GM10266 (cell line): ENCODE results near the gene TINAGL1.
A peak's percentile ranks its signal among the peaks of the same experiment; 100 is the strongest.

ENCODE experiments used
- DNase-seq: peaks from one replicate; pipeline ENCODE4 v3.0.0; 2012; ENCODE audit errors: extremely low spot score
- CTCF ChIP-seq: IDR thresholded peaks from 2 replicates; pipeline ENCODE4 v1.5.1; 2012; ENCODE audit warnings: mild to moderate bottlenecking, low read depth; ENCODE audit not compliant: control insufficient read depth, insufficient read depth; ENCODE audit errors: missing control alignments

Gene TINAGL1

GRCh38 chr1:31576201-31576669 is at the start of gene TINAGL1:
Gene TINAGL1 (plus strand): TSS chr1:31576515. CDS start chr1:31577149, 634 bp downstream.
- TF ChIP-seq CTCF, result no peak
- DNase-seq, result peak; percentile 31

- TF ChIP-seq CTCF, result no peak
- DNase-seq, result no peak
Observed at GRCh38 chr1:31529999-31530684, 46.2 kb upstream of the TINAGL1 start.

- no peak for TF ChIP-seq CTCF
- DNase-seq, result no peak
Observed at GRCh38 chr1:31531177-31531999, 44.9 kb upstream of the TINAGL1 start.

- DNase-seq, result no peak
- no peak for TF ChIP-seq CTCF
Observed at GRCh38 chr1:31532173-31532572, 44.1 kb upstream of the TINAGL1 start.

GRCh38 chr1:31535561-31535960 is 40.8 kb upstream of the TINAGL1 start:
- no peak for DNase-seq

GRCh38 chr1:31539329-31539728 is 37.0 kb upstream of the TINAGL1 start:
- no peak for DNase-seq
- TF ChIP-seq CTCF, result no peak

More at GRCh38 chr1:31535561-31535960, 40.8 kb upstream of the TINAGL1 start:
- no peak for TF ChIP-seq CTCF

- TF ChIP-seq CTCF, result no peak
- no peak for DNase-seq
Observed at GRCh38 chr1:31541194-31541593, 35.1 kb upstream of the TINAGL1 start.
